Measurements from ENCODE around the gene FTL.

DNA sequence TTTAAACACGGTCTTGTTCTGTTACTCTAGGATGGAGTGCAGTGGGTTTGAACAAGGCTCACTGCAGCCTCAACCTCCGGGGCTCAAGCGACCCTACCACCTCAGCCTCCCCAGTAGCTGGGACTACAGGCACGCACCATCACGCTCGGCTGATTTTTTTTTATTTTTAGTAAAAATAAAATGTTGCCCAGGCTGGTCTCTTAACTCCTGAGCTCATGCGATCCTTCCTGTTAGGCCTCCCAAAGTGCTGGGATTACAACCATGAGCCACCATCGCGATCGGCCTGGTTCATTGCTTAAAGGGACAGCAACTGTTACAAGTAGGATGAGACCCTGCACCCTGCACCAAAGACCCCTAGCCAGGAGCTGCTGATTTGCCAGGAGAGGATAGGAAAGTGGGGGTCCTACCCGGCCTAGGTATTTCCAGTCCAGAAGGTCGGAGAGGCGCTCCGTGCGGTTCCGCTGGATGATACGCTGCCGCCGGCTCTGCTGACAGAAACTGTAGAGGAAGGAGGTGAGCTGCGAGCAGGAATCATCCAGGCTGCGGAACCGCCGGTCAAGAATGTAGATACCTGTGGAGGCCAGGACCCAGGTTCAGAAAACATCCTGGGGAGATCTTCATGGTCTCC lies 5.1 kb downstream of the FTL start:
- TF ChIP-seq, protein P1, sequence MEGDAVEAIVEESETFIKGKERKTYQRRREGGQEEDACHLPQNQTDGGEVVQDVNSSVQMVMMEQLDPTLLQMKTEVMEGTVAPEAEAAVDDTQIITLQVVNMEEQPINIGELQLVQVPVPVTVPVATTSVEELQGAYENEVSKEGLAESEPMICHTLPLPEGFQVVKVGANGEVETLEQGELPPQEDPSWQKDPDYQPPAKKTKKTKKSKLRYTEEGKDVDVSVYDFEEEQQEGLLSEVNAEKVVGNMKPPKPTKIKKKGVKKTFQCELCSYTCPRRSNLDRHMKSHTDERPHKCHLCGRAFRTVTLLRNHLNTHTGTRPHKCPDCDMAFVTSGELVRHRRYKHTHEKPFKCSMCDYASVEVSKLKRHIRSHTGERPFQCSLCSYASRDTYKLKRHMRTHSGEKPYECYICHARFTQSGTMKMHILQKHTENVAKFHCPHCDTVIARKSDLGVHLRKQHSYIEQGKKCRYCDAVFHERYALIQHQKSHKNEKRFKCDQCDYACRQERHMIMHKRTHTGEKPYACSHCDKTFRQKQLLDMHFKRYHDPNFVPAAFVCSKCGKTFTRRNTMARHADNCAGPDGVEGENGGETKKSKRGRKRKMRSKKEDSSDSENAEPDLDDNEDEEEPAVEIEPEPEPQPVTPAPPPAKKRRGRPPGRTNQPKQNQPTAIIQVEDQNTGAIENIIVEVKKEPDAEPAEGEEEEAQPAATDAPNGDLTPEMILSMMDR (IDR thresholded peaks at IDR 0.05; ENCODE audit: insufficient read depth, low read length) = no peak
- TF ChIP-seq POLR2AphosphoS5 (IDR thresholded peaks at IDR 0.05; ENCODE audit: low read depth) = no peak
- TF ChIP-seq, protein P2, sequence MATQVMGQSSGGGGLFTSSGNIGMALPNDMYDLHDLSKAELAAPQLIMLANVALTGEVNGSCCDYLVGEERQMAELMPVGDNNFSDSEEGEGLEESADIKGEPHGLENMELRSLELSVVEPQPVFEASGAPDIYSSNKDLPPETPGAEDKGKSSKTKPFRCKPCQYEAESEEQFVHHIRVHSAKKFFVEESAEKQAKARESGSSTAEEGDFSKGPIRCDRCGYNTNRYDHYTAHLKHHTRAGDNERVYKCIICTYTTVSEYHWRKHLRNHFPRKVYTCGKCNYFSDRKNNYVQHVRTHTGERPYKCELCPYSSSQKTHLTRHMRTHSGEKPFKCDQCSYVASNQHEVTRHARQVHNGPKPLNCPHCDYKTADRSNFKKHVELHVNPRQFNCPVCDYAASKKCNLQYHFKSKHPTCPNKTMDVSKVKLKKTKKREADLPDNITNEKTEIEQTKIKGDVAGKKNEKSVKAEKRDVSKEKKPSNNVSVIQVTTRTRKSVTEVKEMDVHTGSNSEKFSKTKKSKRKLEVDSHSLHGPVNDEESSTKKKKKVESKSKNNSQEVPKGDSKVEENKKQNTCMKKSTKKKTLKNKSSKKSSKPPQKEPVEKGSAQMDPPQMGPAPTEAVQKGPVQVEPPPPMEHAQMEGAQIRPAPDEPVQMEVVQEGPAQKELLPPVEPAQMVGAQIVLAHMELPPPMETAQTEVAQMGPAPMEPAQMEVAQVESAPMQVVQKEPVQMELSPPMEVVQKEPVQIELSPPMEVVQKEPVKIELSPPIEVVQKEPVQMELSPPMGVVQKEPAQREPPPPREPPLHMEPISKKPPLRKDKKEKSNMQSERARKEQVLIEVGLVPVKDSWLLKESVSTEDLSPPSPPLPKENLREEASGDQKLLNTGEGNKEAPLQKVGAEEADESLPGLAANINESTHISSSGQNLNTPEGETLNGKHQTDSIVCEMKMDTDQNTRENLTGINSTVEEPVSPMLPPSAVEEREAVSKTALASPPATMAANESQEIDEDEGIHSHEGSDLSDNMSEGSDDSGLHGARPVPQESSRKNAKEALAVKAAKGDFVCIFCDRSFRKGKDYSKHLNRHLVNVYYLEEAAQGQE (IDR thresholded peaks at IDR 0.05; ENCODE audit: insufficient replicate concordance, low read depth) = no peak
